IMR-90 (cell line): ENCODE measurements around the gene CHD2. TPM values are rescaled to one million over a fixed set of nuclear protein-coding genes. Genes with fewer than 3 reads are reported as not detected.

Experiments
- ATAC-seq: fragments of 200-7000 bp; cut with Tn5 transposase; 2 replicates; pipeline ENCODE4 v1.9.1; 2020; ENCODE audit warnings: low read depth, mild to moderate bottlenecking, moderate library complexity
- BruUV-seq: library from RNA; stranded (reverse); fragments of 400-500 nt; replicated peaks from 2 replicates; lab custom pipeline; 2021; lab: Mats Ljungman, UMichigan
- CTCF ChIA-PET: fragments of 300-600 bp; formaldehyde crosslinking; extraction: SDS; loops from one replicate; lab custom pipeline; 2021; ENCODE audit warnings: antibody characterized with exemption; lab: Yijun Ruan, JAX
- POLR2A ChIA-PET: fragments of 300-600 bp; sonication (Branson Sonifier 250); formaldehyde crosslinking; loops from one replicate; lab custom pipeline; 2022; ENCODE audit warnings: antibody characterized with exemption; ENCODE audit not compliant: unreplicated experiment; lab: Charles Lee
- DNase-seq: peaks from one replicate; pipeline ENCODE4 v3.0.0; 2013
- H2AFZ ChIP-seq: replicated peaks from 2 replicates; pipeline ENCODE3; 2013; ENCODE audit warnings: low read length, mild to moderate bottlenecking; ENCODE audit not compliant: poor library complexity
- H2AK5ac ChIP-seq: 2 replicates; pipeline ENCODE4 v1.6.1; 2013; ENCODE audit warnings: low read depth, low read length, inconsistent platforms
- H2AK9ac ChIP-seq: replicated peaks from 2 replicates; pipeline ENCODE3; 2013; ENCODE audit warnings: mild to moderate bottlenecking, low read depth, low read length, moderate library complexity; ENCODE audit not compliant: poor library complexity
- H2BK120ac ChIP-seq: 2 replicates; pipeline ENCODE4 v1.6.1; 2013; ENCODE audit warnings: low read depth, low read length, inconsistent platforms
- H2BK15ac ChIP-seq: 3 replicates; pipeline ENCODE4 v1.6.1; 2013; ENCODE audit warnings: low read depth, low read length, inconsistent platforms
- H2BK20ac ChIP-seq: 2 replicates; pipeline ENCODE4 v1.6.1; 2013; ENCODE audit warnings: low read depth, mild to moderate bottlenecking, inconsistent platforms, low read length, moderate library complexity
- H2BK5ac ChIP-seq: 2 replicates; pipeline ENCODE4 v1.6.1; 2013; ENCODE audit warnings: mild to moderate bottlenecking, low read depth, low read length, inconsistent platforms; ENCODE audit not compliant: poor library complexity, severe bottlenecking
- H3K14ac ChIP-seq: replicated peaks from 2 replicates; pipeline ENCODE4 v1.6.1; 2013; ENCODE audit warnings: low read depth, low read length, inconsistent platforms
- H3K18ac ChIP-seq: 2 replicates; pipeline ENCODE4 v1.6.1; 2013; ENCODE audit warnings: low read depth, low read length, control low read depth
- H3K23ac ChIP-seq: 2 replicates; pipeline ENCODE4 v1.6.1; 2013; ENCODE audit warnings: low read depth, low read length, inconsistent platforms
- H3K27ac ChIP-seq: 2 replicates; pipeline ENCODE4 v1.5.1; 2013; ENCODE audit warnings: mild to moderate bottlenecking, control low read depth, low read length; ENCODE audit not compliant: insufficient read depth
- H3K27me3 ChIP-seq: 2 replicates; pipeline ENCODE4 v1.6.1; 2013; ENCODE audit warnings: low read length; ENCODE audit not compliant: control insufficient read depth, insufficient read depth
- H3K36me3 ChIP-seq: 2 replicates; pipeline ENCODE4 v1.6.1; 2013; ENCODE audit warnings: low read length, mixed read lengths; ENCODE audit not compliant: control insufficient read depth, insufficient read depth
- H3K4ac ChIP-seq: 2 replicates; pipeline ENCODE4 v1.6.1; 2013; ENCODE audit warnings: low read depth, low read length, inconsistent platforms
- H3K4me1 ChIP-seq: 2 replicates; pipeline ENCODE4 v1.6.1; 2013; ENCODE audit warnings: low read length, mixed read lengths; ENCODE audit not compliant: control insufficient read depth, insufficient read depth
- H3K4me2 ChIP-seq: 2 replicates; pipeline ENCODE4 v1.6.1; 2013; ENCODE audit warnings: low read depth, mild to moderate bottlenecking, control low read depth, low read length, moderate library complexity
- H3K4me3 ChIP-seq: 2 replicates; pipeline ENCODE4 v1.5.1; 2013; ENCODE audit warnings: low read depth, mild to moderate bottlenecking, control low read depth, low read length, moderate library complexity; ENCODE audit not compliant: insufficient read depth
- H3K56ac ChIP-seq: 2 replicates; pipeline ENCODE4 v1.6.1; 2013; ENCODE audit warnings: low read length, inconsistent platforms; ENCODE audit not compliant: insufficient read depth; ENCODE audit errors: extremely low read depth
- H3K79me1 ChIP-seq, 2 experiments: 2 replicates each; pipeline ENCODE4 v1.6.1; 2013; ENCODE audit warnings: low read length in 2 of 2, inconsistent platforms in 1 of 2, low read depth in 1 of 2
- H3K9ac ChIP-seq: 2 replicates; pipeline ENCODE4 v1.6.1; 2013; ENCODE audit warnings: low read depth, low read length, control low read depth
- H3K9me1 ChIP-seq: 2 replicates; pipeline ENCODE4 v1.6.1; 2013; ENCODE audit warnings: low read length, inconsistent platforms; ENCODE audit not compliant: insufficient read depth
- H3K9me3 ChIP-seq: 2 replicates; pipeline ENCODE4 v1.6.1; 2013; ENCODE audit warnings: low read length; ENCODE audit not compliant: control insufficient read depth, insufficient read depth
- H4K20me1 ChIP-seq: 2 replicates; pipeline ENCODE4 v1.6.1; 2013; ENCODE audit warnings: low read length, inconsistent platforms; ENCODE audit not compliant: insufficient read depth
- H4K5ac ChIP-seq: 2 replicates; pipeline ENCODE4 v1.6.1; 2013; ENCODE audit warnings: mild to moderate bottlenecking, low read depth, low read length, control low read depth
- H4K8ac ChIP-seq, 2 experiments: 2 replicates each; pipeline ENCODE4 v1.6.1; 2013; ENCODE audit warnings: low read depth in 2 of 2, low read length in 2 of 2, control low read depth in 1 of 2, inconsistent platforms in 1 of 2
- H4K91ac ChIP-seq: 2 replicates; pipeline ENCODE4 v1.6.1; 2013; ENCODE audit warnings: low read depth, low read length, inconsistent platforms; ENCODE audit not compliant: insufficient read depth
- BHLHE40 ChIP-seq: fragments of 150-350 bp; IDR thresholded peaks from 2 replicates; pipeline ENCODE4 v1.6.1; 2016; ENCODE audit warnings: mild to moderate bottlenecking, low read depth, low read length
- CEBPB ChIP-seq: IDR thresholded peaks from 2 replicates; pipeline ENCODE4 v1.6.1; 2012; ENCODE audit warnings: low read depth, low read length, improper control_type of control experiment
- CHD1 ChIP-seq: IDR thresholded peaks from 2 replicates; pipeline ENCODE4 v1.6.1; 2012; ENCODE audit warnings: low read depth, low read length, improper control_type of control experiment
- FOS ChIP-seq: fragments of 150-350 bp; IDR thresholded peaks from 2 replicates; pipeline ENCODE4 v1.6.1; 2016; ENCODE audit warnings: low read depth, low read length
- MAFK ChIP-seq: IDR thresholded peaks from 2 replicates; pipeline ENCODE4 v1.6.1; 2012; ENCODE audit warnings: low read depth, low read length, improper control_type of control experiment
- MAZ ChIP-seq: IDR thresholded peaks from 2 replicates; pipeline ENCODE4 v1.6.1; 2012; ENCODE audit warnings: low read depth, mild to moderate bottlenecking, low read length, improper control_type of control experiment, moderate library complexity, borderline replicate concordance
- MXI1 ChIP-seq: IDR thresholded peaks from 2 replicates; pipeline ENCODE4 v1.6.1; 2012; ENCODE audit warnings: low read depth, mild to moderate bottlenecking, low read length, moderate library complexity, borderline replicate concordance
- NFE2L2 ChIP-seq: fragments of 150-350 bp; IDR thresholded peaks from 2 replicates; pipeline ENCODE4 v1.6.1; 2016; ENCODE audit warnings: low read depth, mild to moderate bottlenecking, low read length
- POLR2A ChIP-seq: IDR thresholded peaks from 2 replicates; pipeline ENCODE4 v1.6.1; 2012; ENCODE audit warnings: mild to moderate bottlenecking, low read depth, low read length
- RAD21 ChIP-seq: IDR thresholded peaks from 2 replicates; pipeline ENCODE4 v1.6.1; 2012; ENCODE audit warnings: low read length, improper control_type of control experiment
- RCOR1 ChIP-seq: IDR thresholded peaks from 2 replicates; pipeline ENCODE4 v1.6.1; 2012; ENCODE audit warnings: mild to moderate bottlenecking, low read length, improper control_type of control experiment; ENCODE audit not compliant: insufficient replicate concordance
- RFX5 ChIP-seq: IDR thresholded peaks from 2 replicates; pipeline ENCODE4 v1.8.0; 2012; ENCODE audit warnings: low read depth, mild to moderate bottlenecking, low read length, moderate library complexity
- SMC3 ChIP-seq: fragments of 150-350 bp; IDR thresholded peaks from 2 replicates; pipeline ENCODE4 v1.6.1; 2016; ENCODE audit warnings: low read depth, mild to moderate bottlenecking, antibody characterized with exemption, low read length, moderate library complexity
- WGBS, 2 experiments: methylation state at CpG; one replicate each; pipeline versions ENCODE4 v1.1.5 to v1.1.7; 2013; ENCODE audit warnings: missing lambda C conversion rate in 2 of 2; ENCODE audit not compliant: insufficient read length in 1 of 2; ENCODE audit errors: extremely low coverage in 2 of 2; 5-methylcytosine and 5-hydroxymethylcytosine counted together
- dilution Hi-C: fragments of 300-500 bp; cut with HindIII; formaldehyde crosslinking; loops from one replicate; pipeline ENCODE4 v1.14.3; 2018; ENCODE audit warnings: low sequenced_read_pairs; ENCODE audit not compliant: unreplicated experiment
- in situ Hi-C: fragments of 300-500 bp; cut with MboI; formaldehyde crosslinking; loops from 3 replicates; pipeline ENCODE4 v1.14.3; 2019; ENCODE audit warnings: low sequenced_read_pairs, inconsistent platforms, mixed read lengths
- intact Hi-C: fragments of 100-400 bp; cut with micrococcal nuclease; formaldehyde crosslinking; loops from 2 replicates; pipeline ENCODE4 v1.10.0; 2022
- polyA plus RNA-seq, 3 experiments: library from polyadenylated mRNA; depleted of rRNA; stranded (reverse); fragments of >200 nt; gene quantifications; 2 replicates each; pipeline ENCODE4 v1.2.3, GENCODE V29; 2012; ENCODE audit warnings: low replicate concordance in 1 of 3
- total RNA-seq: library from RNA; depleted of rRNA; stranded (reverse); fragments of >200 nt; gene quantifications from 2 replicates; pipeline ENCODE4 v1.2.3, GENCODE V29; 2012
- TF ChIP-seq, protein P1 (sequence below): fragments of 150-350 bp; IDR thresholded peaks from 2 replicates; pipeline ENCODE4 v1.6.1; 2016; ENCODE audit warnings: low read depth, mild to moderate bottlenecking, low read length, moderate library complexity, borderline replicate concordance
- TF ChIP-seq, protein P2 (sequence below): conservative IDR thresholded peaks from 2 replicates; pipeline ENCODE4 v1.5.1; 2012; ENCODE audit warnings: mild to moderate bottlenecking, low read depth, low read length, improper control_type of control experiment
- TF ChIP-seq, protein P3 (sequence below): fragments of 150-350 bp; IDR thresholded peaks from 2 replicates; pipeline ENCODE4 v1.6.1; 2017; ENCODE audit warnings: mild to moderate bottlenecking, antibody characterized with exemption, low read length, low read depth

The CHD2 gene
- total and polyA plus RNA-seq, 2 of the 4 experiments (the other 2 are of a cell fraction) = 44.9 to 64.7 TPM

DNA sequence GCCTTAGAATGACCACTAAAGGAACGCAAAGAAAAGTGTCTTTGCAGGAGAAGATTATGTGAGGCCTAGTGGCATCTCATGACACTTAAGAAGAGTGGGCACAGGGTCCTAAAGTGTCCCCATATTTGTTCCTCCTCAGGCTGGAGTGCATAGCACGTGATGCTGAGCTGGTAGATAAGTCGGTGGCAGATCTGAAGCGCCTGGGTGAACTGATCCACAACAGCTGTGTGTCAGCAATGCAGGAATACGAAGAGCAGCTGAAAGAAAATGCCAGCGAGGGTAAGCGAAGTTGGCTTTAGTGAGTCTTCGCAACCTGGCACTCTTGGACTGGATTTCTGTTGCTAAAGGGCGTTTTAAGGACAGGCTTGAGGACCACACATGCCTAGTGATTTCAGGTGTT, 92.6 kb downstream of the CHD2 start:
- ChIA-PET CTCF (interaction anchor here (1.1 kb wide), 1 partner anchor 8 kb away, joined by 3 read pairs; no protein-coding TSS in a partner anchor), POLR2A (no interaction called here)
- no peak overlapping the region for H3K18ac ChIP-seq

More for the DNA sequence above, 92.6 kb downstream of the CHD2 start:
- H3K4me2 ChIP-seq = no peak overlapping the region
- no peak overlapping the region for H2AFZ ChIP-seq
- no peaks in the 10 kb centered on the region for H3K4me1 ChIP-seq
- no peak overlapping the region for H3K4me3 ChIP-seq
- H4K20me1 ChIP-seq = peaks cover 12% of the 10 kb centered on the region
- 89% methylated on average over 7 of the region's 9 CpGs; no CpG with 5 or more reads in 1 of the 2 experiments for WGBS, 2 experiments
- no peak overlapping the region for H3K56ac ChIP-seq
- no peak overlapping the region for H2BK15ac ChIP-seq
- peaks cover 27 to 36% of the 10 kb centered on the region in 2 experiments; a peak in 3 of 4 replicates for H3K79me1 ChIP-seq
- BruUV-seq = no TSS peak
- H3K9ac ChIP-seq = no peak overlapping the region
- TF ChIP-seq POLR2A = no peak
- no peak for TF ChIP-seq RAD21
- TF ChIP-seq NFE2L2 = no peak
- TF ChIP-seq CHD1 = no peak
- TF ChIP-seq RFX5 = no peak
- TF ChIP-seq, protein P1, sequence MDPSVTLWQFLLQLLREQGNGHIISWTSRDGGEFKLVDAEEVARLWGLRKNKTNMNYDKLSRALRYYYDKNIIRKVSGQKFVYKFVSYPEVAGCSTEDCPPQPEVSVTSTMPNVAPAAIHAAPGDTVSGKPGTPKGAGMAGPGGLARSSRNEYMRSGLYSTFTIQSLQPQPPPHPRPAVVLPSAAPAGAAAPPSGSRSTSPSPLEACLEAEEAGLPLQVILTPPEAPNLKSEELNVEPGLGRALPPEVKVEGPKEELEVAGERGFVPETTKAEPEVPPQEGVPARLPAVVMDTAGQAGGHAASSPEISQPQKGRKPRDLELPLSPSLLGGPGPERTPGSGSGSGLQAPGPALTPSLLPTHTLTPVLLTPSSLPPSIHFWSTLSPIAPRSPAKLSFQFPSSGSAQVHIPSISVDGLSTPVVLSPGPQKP = no peak
- no peak for TF ChIP-seq MAFK
- TF ChIP-seq, protein P2, sequence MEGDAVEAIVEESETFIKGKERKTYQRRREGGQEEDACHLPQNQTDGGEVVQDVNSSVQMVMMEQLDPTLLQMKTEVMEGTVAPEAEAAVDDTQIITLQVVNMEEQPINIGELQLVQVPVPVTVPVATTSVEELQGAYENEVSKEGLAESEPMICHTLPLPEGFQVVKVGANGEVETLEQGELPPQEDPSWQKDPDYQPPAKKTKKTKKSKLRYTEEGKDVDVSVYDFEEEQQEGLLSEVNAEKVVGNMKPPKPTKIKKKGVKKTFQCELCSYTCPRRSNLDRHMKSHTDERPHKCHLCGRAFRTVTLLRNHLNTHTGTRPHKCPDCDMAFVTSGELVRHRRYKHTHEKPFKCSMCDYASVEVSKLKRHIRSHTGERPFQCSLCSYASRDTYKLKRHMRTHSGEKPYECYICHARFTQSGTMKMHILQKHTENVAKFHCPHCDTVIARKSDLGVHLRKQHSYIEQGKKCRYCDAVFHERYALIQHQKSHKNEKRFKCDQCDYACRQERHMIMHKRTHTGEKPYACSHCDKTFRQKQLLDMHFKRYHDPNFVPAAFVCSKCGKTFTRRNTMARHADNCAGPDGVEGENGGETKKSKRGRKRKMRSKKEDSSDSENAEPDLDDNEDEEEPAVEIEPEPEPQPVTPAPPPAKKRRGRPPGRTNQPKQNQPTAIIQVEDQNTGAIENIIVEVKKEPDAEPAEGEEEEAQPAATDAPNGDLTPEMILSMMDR = no peak
- TF ChIP-seq FOS = no peak
- TF ChIP-seq MAZ = no peak
- no peak for TF ChIP-seq SMC3
- no peak for TF ChIP-seq MXI1
- TF ChIP-seq, protein P3, sequence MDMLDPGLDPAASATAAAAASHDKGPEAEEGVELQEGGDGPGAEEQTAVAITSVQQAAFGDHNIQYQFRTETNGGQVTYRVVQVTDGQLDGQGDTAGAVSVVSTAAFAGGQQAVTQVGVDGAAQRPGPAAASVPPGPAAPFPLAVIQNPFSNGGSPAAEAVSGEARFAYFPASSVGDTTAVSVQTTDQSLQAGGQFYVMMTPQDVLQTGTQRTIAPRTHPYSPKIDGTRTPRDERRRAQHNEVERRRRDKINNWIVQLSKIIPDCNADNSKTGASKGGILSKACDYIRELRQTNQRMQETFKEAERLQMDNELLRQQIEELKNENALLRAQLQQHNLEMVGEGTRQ = no peak
- no peak for TF ChIP-seq RCOR1
- no peak for TF ChIP-seq CEBPB
- no peak for TF ChIP-seq BHLHE40
- in situ Hi-C loops = loop anchor here (25.0 kb wide), 1 partner anchor 2005 kb away; the partner anchor contains the start of gene PRC1
- no peak overlapping the region for H4K91ac ChIP-seq
- no peak overlapping the region for H2BK120ac ChIP-seq
- ATAC-seq (no peak), DNase-seq (no peak)
- H3K4ac ChIP-seq = no peak overlapping the region
- H3K9me1 ChIP-seq = no peaks in the 10 kb centered on the region
- H3K23ac ChIP-seq = no peak overlapping the region
- no peak overlapping the region for H2BK20ac ChIP-seq
- no peaks in the 10 kb centered on the region for H3K9me3 ChIP-seq
- no peak overlapping the region for H4K8ac ChIP-seq
- intact Hi-C loops = loop anchor here (10.0 kb wide), 1 partner anchor 188 kb away; no protein-coding TSS in a partner anchor
- H3K27me3 ChIP-seq = no peaks in the 10 kb centered on the region
- H4K5ac ChIP-seq = no peak overlapping the region
- dilution Hi-C loops = no loop called here
- H2BK5ac ChIP-seq = no peak overlapping the region
- no peak overlapping the region for H2AK5ac ChIP-seq
- H3K27ac ChIP-seq = no peak overlapping the region
- no peak overlapping the region for H3K14ac ChIP-seq
- H2AK9ac ChIP-seq = no peak overlapping the region
- peaks cover 64% of the 10 kb centered on the region for H3K36me3 ChIP-seq
